Upper lobe of left lung (tissue), 6 donors: ENCODE measurements around the gene GOSR1. TPM values are rescaled to one million over a fixed set of nuclear protein-coding genes. Genes with fewer than 3 reads are reported as not detected.
"Not testable (repeated sequence)": the region's sequence is repeated elsewhere in the genome, so short reads cannot be mapped to it uniquely, and the experiment has no call there.

Experiments
- ATAC-seq, 2 donors: fragments of 200-7000 bp; cut with Tn5 transposase; one replicate each; pipeline ENCODE4 v1.9.1; 2022; ENCODE audit warnings: mild to moderate bottlenecking in 2 of 2, moderate library complexity in 2 of 2; ENCODE audit not compliant: low FRiP score in 2 of 2
- DNase-seq, 2 donors: peaks; one replicate each; pipeline ENCODE4 v3.0.0-alpha.2; 2019 to 2020
- H3K27ac ChIP-seq, 4 donors: fragments of 200-600 bp; sonication (generic); one replicate each; pipeline ENCODE4 v1.5.1; 2016 to 2019
- H3K27me3 ChIP-seq, 4 donors: fragments of 200-600 bp; sonication (generic); one replicate each; pipeline ENCODE4 v1.5.1; 2017 to 2019
- H3K36me3 ChIP-seq, 4 donors: fragments of 200-600 bp; sonication (generic); one replicate each; pipeline ENCODE4 v1.5.1; 2016 to 2019
- H3K4me1 ChIP-seq, 4 donors: fragments of 200-600 bp; sonication (generic); one replicate each; pipeline ENCODE4 v1.5.1; 2018 to 2019
- H3K4me3 ChIP-seq, 4 donors: fragments of 200-600 bp; sonication (generic); one replicate each; pipeline ENCODE4 v1.5.1; 2017 to 2019; ENCODE audit warnings: mild to moderate bottlenecking in 2 of 4, moderate library complexity in 1 of 4
- H3K9me3 ChIP-seq, 4 donors: fragments of 200-600 bp; sonication (generic); one replicate each; pipeline ENCODE4 v1.5.1; 2018 to 2019
- CTCF ChIP-seq, 6 experiments: fragments of 450-650 bp in 4 of 6; fragments of 200-600 bp in 2 of 6; sonication (generic) in 2 of 6; IDR thresholded peaks; one replicate each; pipeline ENCODE4 v1.5.1; 2016 to 2019; ENCODE audit warnings: antibody characterized with exemption in 6 of 6
- EP300 ChIP-seq, 4 donors: sonication (generic); formaldehyde crosslinking; IDR thresholded peaks; one replicate each; pipeline ENCODE4 v1.5.1; 2017; ENCODE audit warnings: antibody characterized with exemption in 4 of 4, control low read depth in 2 of 4
- POLR2A ChIP-seq, 4 donors: fragments of 450-650 bp; IDR thresholded peaks; one replicate each; pipeline ENCODE4 v1.5.1; 2016 to 2017; ENCODE audit warnings: antibody characterized with exemption in 4 of 4, mild to moderate bottlenecking in 2 of 4
- POLR2AphosphoS5 ChIP-seq, 2 donors: sonication (generic); formaldehyde crosslinking; IDR thresholded peaks; one replicate each; pipeline ENCODE4 v1.5.1; 2017; ENCODE audit warnings: antibody characterized with exemption in 2 of 2
- WGBS, 2 donors: methylation state at CpG; one replicate each; pipeline ENCODE4 v1.1.5; 2017 to 2018; 5-methylcytosine and 5-hydroxymethylcytosine counted together
- total RNA-seq, 6 donors: library from RNA; depleted of rRNA in 4 of 6; stranded (reverse); fragments of >200 nt in 4 of 6; gene quantifications; one replicate each; pipeline versions ENCODE4 v1.1.0 to v1.2.1, GENCODE V29; 2016 to 2021
- donor health status: DM: no; HTN: no; CAD: no; lungs with moderate emphysema.
- donor health status: DM: no; HTN: yes; CAD: no; lungs with severe emphysema.

Gene GOSR1
- total RNA-seq, 6 donors from 2014 or later: 19.9 to 48.8 (median 37.0) TPM

- H3K4me1 ChIP-seq: no peaks in the 10 kb centered on the region
- TF ChIP-seq EP300 (IDR thresholded peaks at IDR 0.05): no peak
- no peak for TF ChIP-seq POLR2A (IDR thresholded peaks at IDR 0.05)
- TF ChIP-seq CTCF (IDR thresholded peaks at IDR 0.05): no peak
- TF ChIP-seq POLR2AphosphoS5 (IDR thresholded peaks at IDR 0.05): no peak
- no peak overlapping the region for H3K27ac ChIP-seq
- H3K4me3 ChIP-seq: no peak overlapping the region
- no peak for DNase-seq
- H3K9me3 ChIP-seq: no peaks in the 10 kb centered on the region
- H3K36me3 ChIP-seq: no peaks in the 10 kb centered on the region
- H3K27me3 ChIP-seq: no peaks in the 10 kb centered on the region
- 50 to 55% methylated on average over 8 to 9 of the region's 9 CpGs for WGBS, 2 donors
- no peak for ATAC-seq
Observed at GRCh38 chr17:30565073-30565935, 88.1 kb downstream of the GOSR1 start.

DNA sequence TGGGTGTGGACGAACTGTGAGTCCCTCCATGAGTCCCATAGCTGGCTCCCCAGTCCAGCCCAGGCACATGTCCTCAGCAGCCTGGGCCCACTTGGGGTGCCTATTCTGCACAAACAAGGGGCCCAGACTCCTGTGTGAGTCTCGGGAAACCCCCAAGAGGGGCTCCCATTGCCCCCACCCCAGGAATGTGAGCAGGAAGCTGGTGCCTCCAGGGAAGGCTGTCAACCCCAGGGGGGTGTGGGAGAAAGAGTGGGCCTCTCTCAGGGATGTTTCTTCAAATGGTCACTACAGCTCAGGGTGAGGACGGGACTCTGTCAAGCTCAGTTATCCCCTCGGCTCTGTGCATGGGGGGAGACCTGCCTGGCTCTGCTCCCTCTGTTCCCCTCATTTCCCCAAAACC lies 88.9 kb downstream of the GOSR1 start:
- H3K9me3 ChIP-seq, H3K27ac ChIP-seq, H3K4me1 ChIP-seq, H3K27me3 ChIP-seq, DNase-seq, H3K4me3 ChIP-seq, H3K36me3 ChIP-seq, ATAC-seq: not testable (repeated sequence)
- 67 to 89% methylated on average over 1 to 2 of the region's 4 CpGs for WGBS, 2 donors

GRCh38 chr17:30566516-30567225 lies 89.5 kb downstream of the GOSR1 start:
- not testable (repeated sequence) for H3K36me3 ChIP-seq, H3K4me1 ChIP-seq, H3K9me3 ChIP-seq, H3K27ac ChIP-seq, H3K27me3 ChIP-seq, H3K4me3 ChIP-seq, DNase-seq
- peak in 1 of 2 donors; percentile 61 for ATAC-seq
- WGBS, 2 donors: 81 to 86% methylated on average over 8 to 10 of the region's 10 CpGs

GRCh38 chr17:30567231-30568116 lies 90.3 kb downstream of the GOSR1 start:
- 81 to 92% methylated on average over 15 to 17 of the region's 17 CpGs for WGBS, 2 donors
- Histone ChIP-seq H3K27ac (no peak overlapping the region), H3K36me3 (no peaks in the 10 kb centered on the region), H3K4me1 (no peaks in the 10 kb centered on the region), H3K9me3 (no peaks in the 10 kb centered on the region), H3K27me3 (no peaks in the 10 kb centered on the region), H3K4me3 (no peak overlapping the region)
- TF ChIP-seq POLR2A (IDR thresholded peaks at IDR 0.05) (no peak), POLR2AphosphoS5 (IDR thresholded peaks at IDR 0.05) (no peak), EP300 (IDR thresholded peaks at IDR 0.05) (no peak), CTCF (IDR thresholded peaks at IDR 0.05) (no peak)
- ATAC-seq (no peak), DNase-seq (no peak)

- no peak for TF ChIP-seq POLR2A (IDR thresholded peaks at IDR 0.05)
- TF ChIP-seq POLR2AphosphoS5 (IDR thresholded peaks at IDR 0.05): no peak
- no peak for TF ChIP-seq EP300 (IDR thresholded peaks at IDR 0.05)
- no peak for TF ChIP-seq CTCF (IDR thresholded peaks at IDR 0.05)
- ATAC-seq (no peak), DNase-seq (no peak)
- no peak overlapping the region for H3K4me3 ChIP-seq
- no peaks in the 10 kb centered on the region for H3K27me3 ChIP-seq
- WGBS, 2 donors: 86 to 100% methylated on average over 5 to 8 of the region's 8 CpGs
- no peaks in the 10 kb centered on the region for H3K9me3 ChIP-seq
- H3K4me1 ChIP-seq: no peaks in the 10 kb centered on the region
- no peaks in the 10 kb centered on the region for H3K36me3 ChIP-seq
- no peak overlapping the region for H3K27ac ChIP-seq
Observed at GRCh38 chr17:30568117-30568430, 90.9 kb downstream of the GOSR1 start.

DNA sequence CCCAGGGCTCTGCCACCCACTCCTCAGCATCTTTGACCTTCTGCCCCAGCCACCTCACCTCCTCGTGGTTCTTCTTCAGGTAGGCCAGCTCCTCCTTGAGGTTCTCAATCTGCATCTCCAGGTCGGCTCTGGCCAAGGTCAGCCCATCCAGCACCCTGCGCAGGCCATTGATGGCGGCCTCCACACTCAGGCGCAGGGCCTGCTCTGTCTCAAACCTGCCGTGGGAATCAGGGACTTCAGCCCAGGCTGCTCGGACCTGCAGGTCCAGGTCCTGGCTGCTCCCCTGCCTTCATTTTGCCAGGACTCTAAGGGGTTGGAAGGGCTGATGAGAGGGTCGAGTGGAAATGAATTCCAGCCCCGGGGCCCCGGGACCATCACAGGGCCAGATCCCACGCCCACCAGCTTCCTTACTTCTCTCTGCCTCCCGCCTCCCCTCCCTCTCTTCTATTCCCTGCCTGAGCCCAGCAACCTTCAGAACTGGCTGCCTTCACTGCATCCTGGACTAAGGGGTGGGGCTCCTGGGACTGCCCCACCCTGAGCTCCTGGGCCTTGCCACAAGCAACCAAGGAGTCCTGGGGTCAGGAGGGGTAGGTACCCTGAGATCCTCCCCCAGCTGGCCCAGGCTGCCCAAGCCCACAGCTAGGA lies 92.4 kb downstream of the GOSR1 start:
- H3K4me3 ChIP-seq, H3K36me3 ChIP-seq, H3K9me3 ChIP-seq, H3K4me1 ChIP-seq, H3K27ac ChIP-seq, ATAC-seq, H3K27me3 ChIP-seq, DNase-seq: not testable (repeated sequence)
- 85 to 93% methylated on average over 7 to 12 of the region's 12 CpGs for WGBS, 2 donors
